Naive B cell (primary cell): ENCODE results near the gene SAMD4A. TPM values are rescaled to one million over a fixed set of nuclear protein-coding genes. Genes with fewer than 3 reads are reported as not detected.

ENCODE experiments used
- ATAC-seq, 2 donors: fragments of 150-1000 bp; cut with Tn5 transposase; 2 replicates each; pipeline ENCODE4 v1.10.0; 2021; ENCODE audit warnings: low read depth in 2 of 2, mild to moderate bottlenecking in 2 of 2, moderate library complexity in 2 of 2
- DNase-seq: peaks from one replicate; pipeline ENCODE4 v3.0.0; 2022
- H3K27ac Mint-ChIP-seq, 6 donors: one replicate each; pipeline ENCODE4 v1.8.0; 2020 to 2022; ENCODE audit warnings: mild to moderate bottlenecking in 6 of 6, mixed read lengths in 6 of 6, moderate library complexity in 5 of 6, inconsistent platforms in 2 of 6
- H3K27me3 Mint-ChIP-seq, 3 donors: one replicate each; pipeline ENCODE4 v1.8.0; 2021 to 2022; ENCODE audit warnings: mixed read lengths in 3 of 3, mild to moderate bottlenecking in 1 of 3
- H3K36me3 Mint-ChIP-seq, 2 donors: one replicate each; pipeline ENCODE4 v1.8.0; 2020 to 2022; ENCODE audit warnings: mixed read lengths in 2 of 2, inconsistent platforms in 1 of 2, mild to moderate bottlenecking in 1 of 2
- H3K4me1 Mint-ChIP-seq, 3 donors: one replicate each; pipeline ENCODE4 v1.8.0; 2020 to 2022; ENCODE audit warnings: mixed read lengths in 3 of 3, inconsistent platforms in 1 of 3, mild to moderate bottlenecking in 1 of 3, moderate library complexity in 1 of 3
- H3K4me3 Mint-ChIP-seq, 8 donors: one replicate each; pipeline ENCODE4 v1.8.0; 2020 to 2022; ENCODE audit warnings: mild to moderate bottlenecking in 8 of 8, mixed read lengths in 8 of 8, moderate library complexity in 8 of 8, inconsistent platforms in 2 of 8
- H3K9me3 Mint-ChIP-seq, 7 donors: one replicate each; pipeline ENCODE4 v1.8.0; 2020 to 2022; ENCODE audit warnings: mixed read lengths in 7 of 7, mild to moderate bottlenecking in 5 of 7, inconsistent platforms in 2 of 7, moderate library complexity in 1 of 7
- polyA plus RNA-seq, 6 donors: library from polyadenylated mRNA; unstranded; fragments of 300-500 nt; fragmentation: Illumina TruSeq; gene quantifications; one replicate each; pipeline ENCODE4 v1.2.3, GENCODE V29; 2021; ENCODE audit warnings: low read depth in 6 of 6

The SAMD4A gene
- polyA plus RNA-seq, 6 donors from 2014 or later: 0.84 to 2.1 (median 1.2) TPM; not detected in 1

DNA sequence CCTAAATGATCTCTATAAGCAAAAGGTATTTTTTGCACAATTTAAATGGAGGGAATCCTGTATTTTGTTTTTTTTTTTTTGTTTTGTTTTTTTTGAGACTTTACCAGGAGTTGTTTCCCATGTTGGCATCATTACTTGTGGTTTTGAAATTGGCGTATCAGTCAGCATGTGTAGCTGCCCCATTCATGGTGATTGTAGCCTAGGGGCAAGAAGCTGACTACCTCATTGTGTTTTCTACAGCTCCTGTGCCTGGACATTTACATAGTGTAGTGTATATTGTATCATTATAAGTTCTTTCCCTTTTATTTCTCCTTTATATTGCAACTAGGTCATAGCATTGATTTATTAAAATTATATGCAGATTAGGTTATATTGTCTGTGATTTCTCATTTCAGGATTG is 24.5 kb downstream of the SAMD4A start:
- ATAC-seq (no peak), DNase-seq (no peak)
- H3K4me1 Mint-ChIP-seq: peaks cover 22 to 48% (median 32%) of the 10 kb centered on the region in 3 donors
- no peak overlapping the region for H3K4me3 Mint-ChIP-seq
- H3K36me3 Mint-ChIP-seq: no peaks in the 10 kb centered on the region
- H3K27me3 Mint-ChIP-seq: no peaks in the 10 kb centered on the region
- H3K9me3 Mint-ChIP-seq: peaks cover 0 to 5% (median 0%) of the 10 kb centered on the region in 7 donors
- H3K27ac Mint-ChIP-seq: no peak overlapping the region

DNA sequence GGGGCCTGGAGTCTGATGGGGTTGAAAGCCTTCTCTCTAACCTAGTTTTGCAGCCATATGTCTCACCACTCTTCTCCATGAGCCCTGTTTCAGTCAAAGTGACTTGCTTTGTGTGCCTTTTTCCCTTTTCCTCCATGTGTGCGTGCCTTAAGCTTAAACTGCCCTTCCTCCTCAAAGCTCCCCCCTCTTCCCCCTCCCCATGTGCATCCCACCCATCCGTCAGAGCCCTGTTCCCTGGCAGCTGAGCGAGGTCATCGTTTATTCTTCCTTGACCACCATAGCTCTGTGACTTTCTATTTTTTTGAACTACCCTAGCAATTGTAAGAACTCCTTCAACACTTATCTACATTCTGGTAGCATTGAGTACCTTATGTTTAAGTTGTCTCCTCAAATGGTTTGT is 24.9 kb downstream of the SAMD4A start:
- no peaks in the 10 kb centered on the region for H3K36me3 Mint-ChIP-seq
- ATAC-seq (no peak), DNase-seq (no peak)

DNA sequence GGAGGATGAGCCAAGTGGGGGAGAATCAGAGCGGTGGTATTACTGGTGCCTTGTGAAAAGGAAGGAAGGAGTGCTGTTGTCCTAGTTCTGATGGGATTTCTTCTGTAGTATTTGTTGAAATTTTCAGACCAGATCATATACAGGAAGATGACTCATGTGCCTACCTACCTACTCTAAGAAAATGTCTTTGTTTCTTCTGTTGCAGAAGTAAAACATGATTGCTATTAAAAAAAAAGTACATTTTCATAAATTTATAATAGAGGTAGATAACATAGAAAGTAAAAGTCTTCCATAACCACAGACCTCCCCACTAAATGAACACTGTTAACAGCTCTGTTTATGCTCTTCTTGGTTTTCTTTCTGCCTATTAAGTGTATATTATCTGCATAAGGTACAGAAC is 26.9 kb downstream of the SAMD4A start:
- Mint-ChIP-seq H3K9me3 (no peaks in the 10 kb centered on the region), H3K4me1 (peaks cover 18 to 32% (median 26%) of the 10 kb centered on the region in 3 donors), H3K36me3 (no peaks in the 10 kb centered on the region), H3K4me3 (peak overlapping the region in 1 of 8 donors; percentile 57), H3K27ac (peak overlapping the region in 3 of 6 donors; percentile 2 to 19 (median 3)), H3K27me3 (no peaks in the 10 kb centered on the region)
- peak; percentile 12 for DNase-seq
- ATAC-seq: peak; percentile 42 to 58

More for the DNA sequence above, 24.9 kb downstream of the SAMD4A start:
- no peak overlapping the region for H3K4me3 Mint-ChIP-seq
- peaks cover 22 to 45% (median 32%) of the 10 kb centered on the region in 3 donors for H3K4me1 Mint-ChIP-seq
- H3K27ac Mint-ChIP-seq: no peak overlapping the region
- H3K9me3 Mint-ChIP-seq: peaks cover 0 to 1% (median 0%) of the 10 kb centered on the region in 7 donors
- no peaks in the 10 kb centered on the region for H3K27me3 Mint-ChIP-seq

DNA sequence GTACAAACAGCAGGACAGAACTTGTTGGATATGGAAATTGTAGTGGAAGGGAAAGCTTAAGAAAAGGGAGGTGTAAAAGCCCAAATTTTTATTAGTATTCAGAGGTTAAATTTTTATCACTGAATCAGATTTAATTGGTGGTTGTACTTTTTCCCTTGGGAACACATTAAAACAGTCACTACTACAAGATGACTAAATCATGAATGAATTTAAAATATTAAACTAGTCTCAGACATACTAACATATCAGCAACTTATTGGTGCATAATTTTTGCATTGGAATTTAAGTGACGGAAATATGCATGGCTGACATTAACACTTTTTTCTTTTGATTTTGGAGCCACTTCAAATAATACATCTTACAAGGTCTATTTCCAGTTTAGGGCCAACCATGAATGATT is 27.6 kb downstream of the SAMD4A start:
- Mint-ChIP-seq H3K36me3 (no peaks in the 10 kb centered on the region), H3K4me3 (peak overlapping the region in 1 of 8 donors; percentile 68)

DNA sequence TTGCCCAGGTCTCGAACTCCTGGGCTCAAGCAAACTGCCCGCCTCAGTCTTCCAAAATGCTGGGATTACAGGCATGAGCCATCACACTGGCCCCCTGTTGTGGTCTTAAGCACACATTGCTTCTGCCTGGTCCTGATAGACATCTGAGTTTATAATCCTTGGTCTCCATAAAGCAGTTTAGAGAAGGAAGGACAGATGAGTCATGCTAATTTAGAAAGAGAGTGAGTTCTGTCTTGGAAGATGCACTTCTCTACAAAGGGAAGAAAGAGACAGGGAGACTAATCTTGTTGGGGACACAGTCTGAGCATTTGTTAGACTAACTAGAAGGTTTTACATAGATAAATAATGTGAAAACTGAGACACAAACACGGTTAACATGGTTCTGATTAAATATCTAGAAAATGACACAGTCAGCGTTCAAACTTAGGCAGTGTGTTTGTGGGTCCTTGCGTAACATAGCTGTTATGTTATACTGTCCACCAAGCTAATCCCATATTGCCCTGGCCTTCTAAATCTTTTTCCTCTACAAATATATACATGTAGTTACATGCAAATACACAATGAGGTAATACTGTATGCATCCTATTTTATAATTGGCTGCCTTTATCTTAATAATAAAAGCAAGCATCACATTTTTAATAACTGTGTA is 31.0 kb downstream of the SAMD4A start:
- peaks cover 13 to 24% (median 21%) of the 10 kb centered on the region in 3 donors for H3K4me1 Mint-ChIP-seq
- peaks cover 0 to 7% of the 10 kb centered on the region in 2 donors for H3K36me3 Mint-ChIP-seq
- ATAC-seq (no peak), DNase-seq (no peak)
- no peak overlapping the region for H3K4me3 Mint-ChIP-seq
- H3K27ac Mint-ChIP-seq: no peak overlapping the region
- H3K27me3 Mint-ChIP-seq: no peaks in the 10 kb centered on the region
- H3K9me3 Mint-ChIP-seq: no peaks in the 10 kb centered on the region

More for the DNA sequence above, 27.6 kb downstream of the SAMD4A start:
- no peaks in the 10 kb centered on the region for H3K9me3 Mint-ChIP-seq
- H3K27ac Mint-ChIP-seq: peak overlapping the region in 1 of 6 donors; percentile 37
- no peak for DNase-seq
- no peaks in the 10 kb centered on the region for H3K27me3 Mint-ChIP-seq
- peaks cover 18 to 35% (median 29%) of the 10 kb centered on the region in 3 donors for H3K4me1 Mint-ChIP-seq
- ATAC-seq: no peak

DNA sequence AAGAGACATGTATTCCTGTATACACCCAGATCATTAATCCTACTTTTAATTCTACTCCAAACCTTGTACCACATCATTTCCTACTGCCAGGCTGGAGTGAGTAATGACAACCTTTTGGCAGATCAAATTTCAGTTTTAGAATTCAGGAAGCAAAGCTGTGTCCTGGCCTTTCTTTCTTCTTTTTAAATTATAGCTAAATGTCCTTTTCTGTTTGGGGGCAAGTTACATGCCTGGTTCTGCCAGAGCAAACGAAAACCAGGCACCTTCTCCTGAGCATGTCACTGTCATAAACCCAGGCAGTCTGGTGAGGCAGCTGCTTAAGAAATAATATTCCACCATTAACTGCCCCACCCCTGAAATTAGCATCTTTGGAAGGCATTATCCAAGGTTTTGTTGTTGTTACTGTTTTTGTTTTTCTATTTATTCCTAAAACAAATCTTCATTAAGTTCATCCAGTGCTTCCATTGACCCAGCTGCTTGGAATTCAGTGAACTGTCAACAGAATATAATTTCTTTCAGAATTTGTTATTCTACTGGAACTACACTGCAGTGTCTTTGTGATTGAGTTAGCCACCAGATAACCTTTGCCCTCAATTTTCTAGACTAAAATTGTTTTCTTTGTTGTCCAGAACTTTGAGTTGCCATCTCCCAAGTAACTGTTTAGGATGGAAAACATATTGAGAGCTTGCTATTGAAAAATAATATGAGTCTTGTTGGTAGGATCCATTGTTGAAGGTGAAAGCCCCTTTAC is 33.2 kb downstream of the SAMD4A start:
- Mint-ChIP-seq H3K27me3 (no peaks in the 10 kb centered on the region), H3K4me3 (no peak overlapping the region), H3K36me3 (peaks cover 0 to 7% of the 10 kb centered on the region in 2 donors), H3K27ac (peak overlapping the region in 2 of 6 donors; percentile 19 to 66), H3K9me3 (no peaks in the 10 kb centered on the region), H3K4me1 (peaks cover under 1 to 10% (median 8%) of the 10 kb centered on the region in 3 donors)
- DNase-seq (no peak), ATAC-seq (no peak)

DNA sequence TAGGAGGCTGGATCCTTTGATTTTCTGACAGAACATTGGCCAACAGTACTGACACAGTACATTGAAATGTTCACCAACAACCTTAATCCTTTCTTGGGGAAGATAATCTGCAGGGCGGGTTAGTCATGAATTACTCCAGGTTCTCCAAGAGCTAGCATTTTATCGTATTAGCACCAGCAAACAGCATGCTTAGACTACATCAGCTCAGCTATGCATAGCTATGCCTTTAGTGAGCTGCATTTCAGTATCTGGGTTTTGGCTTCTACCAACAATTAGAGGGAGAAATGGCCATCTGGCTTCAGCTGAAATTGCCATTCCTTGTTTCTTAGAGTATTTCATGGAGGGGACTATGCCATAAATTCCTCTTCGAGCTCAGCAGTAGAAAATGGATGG is 33.8 kb downstream of the SAMD4A start:
- H3K9me3 Mint-ChIP-seq: no peaks in the 10 kb centered on the region
- H3K27ac Mint-ChIP-seq: no peak overlapping the region
- H3K4me3 Mint-ChIP-seq: no peak overlapping the region
- DNase-seq (no peak), ATAC-seq (no peak)
- H3K4me1 Mint-ChIP-seq: peaks cover 0 to 10% (median 8%) of the 10 kb centered on the region in 3 donors
- H3K36me3 Mint-ChIP-seq: peaks cover 0 to 7% of the 10 kb centered on the region in 2 donors
- H3K27me3 Mint-ChIP-seq: no peaks in the 10 kb centered on the region

DNA sequence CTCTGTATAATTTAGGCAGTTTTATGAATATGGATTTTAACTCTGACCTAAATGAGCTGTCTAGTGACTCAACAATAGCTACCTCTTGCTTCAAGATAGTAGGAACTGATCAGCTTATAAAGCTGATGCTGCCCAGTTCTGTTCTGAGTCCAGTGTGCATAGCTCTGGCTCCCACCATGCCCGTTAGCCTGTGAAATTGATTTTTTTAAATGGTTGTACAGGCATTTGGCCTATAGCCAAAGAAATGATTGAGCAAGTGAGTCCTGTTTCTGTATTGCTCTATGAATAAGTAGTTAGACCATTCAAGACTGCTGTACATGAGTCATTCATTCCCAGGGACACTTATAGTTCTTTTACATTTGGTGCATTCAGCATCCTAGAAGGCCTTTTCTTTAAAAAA is 36.4 kb downstream of the SAMD4A start:
- H3K36me3 Mint-ChIP-seq: peaks cover 11 to 12% of the 10 kb centered on the region in 2 donors
- peaks cover 8 to 15% (median 14%) of the 10 kb centered on the region in 3 donors for H3K4me1 Mint-ChIP-seq
- H3K27ac Mint-ChIP-seq: peak overlapping the region in 1 of 6 donors; percentile 47
- no peak overlapping the region for H3K4me3 Mint-ChIP-seq
- ATAC-seq (no peak), DNase-seq (no peak)
- H3K27me3 Mint-ChIP-seq: no peaks in the 10 kb centered on the region
- peaks cover 0 to 6% (median 0%) of the 10 kb centered on the region in 7 donors for H3K9me3 Mint-ChIP-seq

DNA sequence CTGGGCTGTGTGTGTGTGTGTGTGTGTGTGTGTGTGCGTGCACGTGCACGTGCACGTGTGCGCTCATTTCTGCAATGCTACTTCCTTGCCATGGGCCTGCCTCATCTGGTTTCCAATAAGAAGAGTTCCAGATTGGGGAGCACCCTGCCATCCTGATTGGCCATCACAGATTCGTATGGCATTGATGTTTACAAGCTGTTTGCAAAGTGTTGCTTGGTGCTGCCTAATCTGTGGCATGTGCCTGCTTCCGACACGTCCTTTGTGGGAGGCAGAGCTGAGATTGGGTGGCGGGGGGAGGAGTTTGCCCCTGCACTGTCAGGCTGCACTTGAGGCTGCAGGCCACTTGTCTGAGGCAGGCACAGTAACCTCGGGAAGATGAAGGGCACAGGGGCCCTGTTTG is 39.2 kb downstream of the SAMD4A start:
- H3K4me1 Mint-ChIP-seq: peaks cover 6 to 10% (median 8%) of the 10 kb centered on the region in 3 donors
- H3K9me3 Mint-ChIP-seq: peaks cover 0 to 6% (median 0%) of the 10 kb centered on the region in 7 donors
- H3K4me3 Mint-ChIP-seq: no peak overlapping the region
- no peaks in the 10 kb centered on the region for H3K27me3 Mint-ChIP-seq
- peaks cover 20 to 22% of the 10 kb centered on the region in 2 donors for H3K36me3 Mint-ChIP-seq
- ATAC-seq (no peak), DNase-seq (no peak)
- peak overlapping the region in 1 of 6 donors; percentile 56 for H3K27ac Mint-ChIP-seq

DNA sequence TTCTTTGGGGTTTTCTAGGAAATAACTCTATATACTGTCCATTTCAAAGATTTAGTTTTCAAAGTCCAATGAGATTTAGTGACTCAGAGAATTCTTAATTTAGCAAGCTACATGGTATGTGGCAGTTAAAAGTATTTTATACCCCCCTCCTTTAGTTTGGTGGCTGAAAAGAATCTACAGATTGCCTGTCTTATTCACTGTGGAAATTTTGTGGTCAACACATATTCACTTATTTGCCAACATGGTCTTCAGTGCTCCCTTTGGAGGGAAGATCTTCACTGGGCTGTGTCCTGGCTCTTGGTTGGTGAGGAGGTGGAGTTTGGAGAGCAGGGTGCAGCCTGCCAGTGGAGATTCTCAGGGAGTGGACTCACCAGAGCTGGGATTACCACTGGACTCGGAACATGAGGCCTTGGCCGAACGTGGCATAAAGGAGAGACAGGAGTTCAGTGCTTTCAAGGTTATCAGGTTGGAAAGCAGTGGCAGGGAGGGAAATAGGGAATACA is 39.8 kb downstream of the SAMD4A start:
- peak overlapping the region in 1 of 8 donors; percentile 76 for H3K4me3 Mint-ChIP-seq
- ATAC-seq (no peak), DNase-seq (no peak)
- no peaks in the 10 kb centered on the region for H3K27me3 Mint-ChIP-seq
- H3K4me1 Mint-ChIP-seq: peaks cover 6 to 10% (median 8%) of the 10 kb centered on the region in 3 donors
- H3K27ac Mint-ChIP-seq: peak overlapping the region in 2 of 6 donors; percentile 44 to 63
- H3K9me3 Mint-ChIP-seq: peaks cover 0 to 6% (median 0%) of the 10 kb centered on the region in 7 donors
- peaks cover 18 to 20% of the 10 kb centered on the region in 2 donors for H3K36me3 Mint-ChIP-seq

DNA sequence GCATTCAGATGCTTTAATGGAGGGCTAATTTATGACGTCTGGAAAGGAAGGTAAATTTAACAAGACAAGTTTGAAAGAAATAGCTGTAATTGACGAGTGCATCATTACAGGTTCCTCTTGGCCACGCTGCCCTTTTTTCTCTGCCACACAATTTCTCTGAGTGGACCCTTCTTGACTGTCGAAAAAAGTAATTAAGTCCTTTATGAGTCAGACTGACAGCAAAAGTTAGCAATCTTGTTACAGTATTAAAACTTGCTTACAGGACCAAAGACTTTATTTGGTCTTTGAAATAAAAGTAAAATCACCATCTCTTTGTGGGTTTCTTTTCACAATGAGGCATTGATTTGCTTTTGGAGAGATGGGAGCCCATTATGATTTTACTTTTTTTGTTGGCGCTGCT is 42.6 kb downstream of the SAMD4A start:
- H3K27ac Mint-ChIP-seq: peak overlapping the region in 1 of 6 donors; percentile 65
- H3K4me1 Mint-ChIP-seq: peaks cover 5 to 8% (median 6%) of the 10 kb centered on the region in 3 donors
- DNase-seq (no peak), ATAC-seq (no peak)
- H3K9me3 Mint-ChIP-seq: peaks cover 0 to 6% (median 0%) of the 10 kb centered on the region in 7 donors
- H3K4me3 Mint-ChIP-seq: no peak overlapping the region
- no peaks in the 10 kb centered on the region for H3K27me3 Mint-ChIP-seq
- peaks cover 18 to 20% of the 10 kb centered on the region in 2 donors for H3K36me3 Mint-ChIP-seq

DNA sequence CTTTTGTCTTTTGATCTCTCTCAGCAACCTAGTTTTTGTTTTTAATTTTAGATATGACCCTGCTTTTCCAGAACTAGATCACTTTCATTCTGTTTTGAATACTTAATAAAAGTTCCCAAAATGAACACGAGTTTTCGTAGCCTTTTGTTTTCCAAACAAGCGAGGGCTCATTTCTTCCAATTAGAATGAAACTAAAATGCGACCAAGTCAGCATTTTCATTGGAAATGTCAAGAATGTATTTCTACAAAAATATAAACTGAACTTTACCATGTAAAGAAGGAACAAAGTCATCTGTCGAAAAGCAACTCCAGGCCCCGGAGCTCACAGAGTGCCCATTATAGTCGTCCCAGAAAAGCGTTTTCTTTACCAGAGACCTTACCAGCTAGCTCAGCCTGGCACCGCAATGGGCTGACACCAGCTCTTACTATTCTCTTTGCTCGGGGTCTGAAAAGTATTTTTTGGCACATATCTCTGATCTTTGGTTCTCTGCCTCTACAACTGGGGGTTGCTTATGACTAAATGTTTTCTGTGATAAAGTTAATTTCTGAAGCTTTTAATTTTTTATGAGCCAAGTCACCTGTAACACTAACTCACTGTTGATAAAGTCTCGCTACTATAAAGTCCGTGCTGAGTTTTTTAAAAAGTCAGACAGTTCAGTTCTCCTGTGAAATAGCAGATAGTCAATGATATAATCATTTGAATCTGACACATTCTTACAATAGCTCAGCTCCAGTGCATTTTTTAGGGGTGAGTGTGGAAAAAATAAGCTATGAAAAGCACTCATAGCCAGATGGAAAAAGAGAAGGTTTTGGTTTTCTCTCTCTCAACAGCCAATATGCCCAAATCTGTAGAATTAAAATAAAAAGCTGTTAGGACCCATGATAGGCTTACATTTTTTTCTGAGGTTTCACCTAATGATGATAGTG is 43.4 kb downstream of the SAMD4A start:
- DNase-seq (no peak), ATAC-seq (no peak)
- H3K4me3 Mint-ChIP-seq: no peak overlapping the region
- H3K9me3 Mint-ChIP-seq: peaks cover 0 to 6% (median 0%) of the 10 kb centered on the region in 7 donors
- no peak overlapping the region for H3K27ac Mint-ChIP-seq
- peaks cover 5 to 8% (median 6%) of the 10 kb centered on the region in 3 donors for H3K4me1 Mint-ChIP-seq
- H3K36me3 Mint-ChIP-seq: peaks cover 18 to 20% of the 10 kb centered on the region in 2 donors
- no peaks in the 10 kb centered on the region for H3K27me3 Mint-ChIP-seq

DNA sequence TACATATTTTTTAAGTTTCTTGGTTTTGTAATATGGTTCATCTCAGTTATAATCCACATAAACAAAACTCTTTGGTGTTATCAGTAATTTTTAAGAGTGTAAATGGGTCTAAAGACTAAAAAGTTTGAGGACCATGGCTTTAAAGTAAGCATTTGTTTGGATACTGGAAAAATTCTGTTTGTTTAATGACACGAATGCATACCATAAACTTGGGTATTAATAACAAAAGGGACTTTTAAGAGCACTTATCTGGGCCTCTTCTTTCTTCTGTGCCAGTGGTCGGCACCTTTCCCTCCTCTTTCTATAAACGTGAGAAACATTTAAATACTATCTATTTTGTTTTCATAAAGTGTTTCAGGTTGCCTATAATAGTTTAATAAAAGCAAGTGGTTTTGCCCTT is 47.4 kb downstream of the SAMD4A start:
- DNase-seq (no peak), ATAC-seq (no peak)
- Mint-ChIP-seq H3K4me1 (no peaks in the 10 kb centered on the region), H3K9me3 (no peaks in the 10 kb centered on the region), H3K4me3 (no peak overlapping the region), H3K27me3 (no peaks in the 10 kb centered on the region), H3K27ac (no peak overlapping the region), H3K36me3 (peaks cover under 1 to 7% of the 10 kb centered on the region in 2 donors)
